Spleen (tissue), 11 donors: ENCODE measurements around the gene OBP2A. TPM values are rescaled to one million over a fixed set of nuclear protein-coding genes. Genes with fewer than 3 reads are reported as not detected.

Source experiments
- DNase-seq: peaks from one replicate; pipeline ENCODE4 v3.0.0-alpha.2; 2020
- H3K27ac ChIP-seq, 8 donors: fragments of 200-600 bp; sonication (generic) in 7 of 8; 1 replicate in 4 of 8; 2 replicates in 4 of 8; pipeline versions ENCODE4 v1.5.0 to v1.8.0; 2016 to 2021; ENCODE audit warnings: inconsistent platforms in 4 of 8, mild to moderate bottlenecking in 4 of 8, moderate library complexity in 1 of 8
- H3K27me3 ChIP-seq, 7 donors: fragments of 200-600 bp; sonication (generic) in 6 of 7; replicated peaks in 1 of 7; 1 replicate in 4 of 7; 2 replicates in 3 of 7; pipeline versions ENCODE4 v1.5.0 to v1.8.0; 2016 to 2021; ENCODE audit warnings: inconsistent platforms in 3 of 7, mild to moderate bottlenecking in 1 of 7
- H3K36me3 ChIP-seq, 6 donors: fragments of 200-600 bp; sonication (generic) in 5 of 6; 1 replicate in 4 of 6; 2 replicates in 2 of 6; pipeline versions ENCODE4 v1.5.0 to v1.8.0; 2016 to 2021; ENCODE audit warnings: inconsistent platforms in 2 of 6
- H3K4me1 ChIP-seq, 6 donors: fragments of 200-600 bp; sonication (generic) in 5 of 6; 1 replicate in 3 of 6; 2 replicates in 3 of 6; pipeline versions ENCODE4 v1.5.0 to v1.8.0; 2016 to 2021; ENCODE audit warnings: inconsistent platforms in 3 of 6
- H3K4me3 ChIP-seq, 8 donors: fragments of 200-600 bp; sonication (generic) in 7 of 8; 1 replicate in 4 of 8; 2 replicates in 4 of 8; pipeline versions ENCODE4 v1.5.0 to v1.8.0; 2016 to 2021; ENCODE audit warnings: inconsistent platforms in 4 of 8, mild to moderate bottlenecking in 4 of 8, moderate library complexity in 2 of 8
- H3K9me3 ChIP-seq, 8 donors: fragments of 200-600 bp; sonication (generic) in 7 of 8; 1 replicate in 4 of 8; 2 replicates in 4 of 8; pipeline versions ENCODE4 v1.5.0 to v1.8.0; 2016 to 2021; ENCODE audit warnings: inconsistent platforms in 4 of 8
- CTCF ChIP-seq, 11 experiments: fragments of 200-600 bp in 7 of 11; fragments of 450-650 bp in 4 of 11; sonication (generic) in 4 of 11; IDR thresholded peaks in 8 of 11; conservative IDR thresholded peaks in 3 of 11; 1 replicate in 7 of 11; 2 replicates in 4 of 11; pipeline versions ENCODE4 v1.4.0 to v1.8.0; 2016 to 2021; ENCODE audit warnings: antibody characterized with exemption in 11 of 11, inconsistent platforms in 4 of 11, mild to moderate bottlenecking in 1 of 11
- POLR2A ChIP-seq, 3 donors: fragments of 450-650 bp; IDR thresholded peaks; one replicate each; pipeline ENCODE4 v1.5.1; 2017; ENCODE audit warnings: antibody characterized with exemption in 3 of 3, mild to moderate bottlenecking in 1 of 3
- POLR2AphosphoS5 ChIP-seq, 3 donors: sonication (generic); formaldehyde crosslinking; IDR thresholded peaks; one replicate each; pipeline ENCODE4 v1.5.1; 2017; ENCODE audit warnings: antibody characterized with exemption in 3 of 3
- WGBS, 5 donors: extraction: QIAGEN DNeasy Blood & Tissue Kit in 3 of 5; methylation state at CpG; one replicate each; pipeline versions ENCODE4 v1.1.5 to v1.1.7; 2013 to 2018; 5-methylcytosine and 5-hydroxymethylcytosine counted together
- intact Hi-C: fragments of 100-400 bp; cut with DNase I; formaldehyde crosslinking; loops from one replicate; pipeline ENCODE4 v1.15.0; 2023; ENCODE audit warnings: low total_unique reads
- polyA plus RNA-seq, 3 donors: library from polyadenylated mRNA; stranded (reverse); fragments of 200-250 nt; gene quantifications; one replicate each; pipeline ENCODE4 v1.2.1, GENCODE V29; 2013
- total RNA-seq, 7 donors: library from RNA; depleted of rRNA in 3 of 7; stranded (reverse); fragments of >200 nt in 3 of 7; fragmentation: NEBNext Ultra II Directional in 4 of 7; extraction: Animal tissue kit (Norgen Biotek cat#: 25700) in 4 of 7; gene quantifications; one replicate each; pipeline versions ENCODE4 v1.1.0 to v1.2.1, GENCODE V29; 2016 to 2021
- donor health status: healthy with polysubstance abuse.
- donor health status: DM: no; HTN: no; CAD: no; lungs with moderate emphysema.
- donor health status: DM: no; HTN: no; CAD: no.
- donor health status: Bipolar disorder and iron deficiency.
- donor health status: healthy.
- donor health status: DM: no; HTN: no; CAD: no.
- donor health status: DM: yes; HTN: yes; CAD: no.

OBP2A gene
- total and polyA plus RNA-seq, 10 donors: 0.40 TPM; not detected in 9

DNA sequence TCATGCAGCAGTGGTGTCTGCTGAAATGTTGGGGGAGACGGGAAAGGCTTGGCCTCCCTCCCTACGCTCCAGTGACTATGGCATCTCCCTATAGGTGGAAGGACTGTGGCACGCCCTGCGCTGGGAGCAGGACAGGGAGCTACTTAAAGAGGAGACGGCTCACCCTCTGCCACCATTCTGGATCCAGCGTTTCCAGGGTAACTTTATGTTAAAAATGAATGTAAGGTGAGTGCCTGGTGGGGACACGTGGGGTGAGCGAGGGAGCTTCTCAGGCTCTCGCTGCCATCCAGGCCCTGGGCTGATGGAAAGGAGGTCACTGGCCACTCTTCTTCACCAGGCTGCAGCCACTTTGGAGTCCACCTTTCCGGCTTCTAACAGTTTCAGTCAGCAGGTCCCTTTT lies 31.3 kb downstream of the OBP2A start:
- TF ChIP-seq POLR2AphosphoS5 (IDR thresholded peaks at IDR 0.05) (no peak), POLR2A (IDR thresholded peaks at IDR 0.05) (no peak), CTCF (IDR thresholded peaks at IDR 0.05 in 8 of 11, conservative IDR thresholded peaks at IDR 0.05 in 3 of 11) (no peak)
- Histone ChIP-seq H3K9me3 (no peaks in the 10 kb centered on the region), H3K4me3 (no peak overlapping the region), H3K4me1 (no peaks in the 10 kb centered on the region), H3K27me3 (peaks cover 0 to 42% (median 0%) of the 10 kb centered on the region in 7 donors), H3K27ac (no peak overlapping the region), H3K36me3 (no peaks in the 10 kb centered on the region)
- no peak for DNase-seq
- WGBS, 5 donors: 82 to 89% (median 84%) methylated on average over 10 of the region's 10 CpGs
- intact Hi-C loops: no loop called here

DNA sequence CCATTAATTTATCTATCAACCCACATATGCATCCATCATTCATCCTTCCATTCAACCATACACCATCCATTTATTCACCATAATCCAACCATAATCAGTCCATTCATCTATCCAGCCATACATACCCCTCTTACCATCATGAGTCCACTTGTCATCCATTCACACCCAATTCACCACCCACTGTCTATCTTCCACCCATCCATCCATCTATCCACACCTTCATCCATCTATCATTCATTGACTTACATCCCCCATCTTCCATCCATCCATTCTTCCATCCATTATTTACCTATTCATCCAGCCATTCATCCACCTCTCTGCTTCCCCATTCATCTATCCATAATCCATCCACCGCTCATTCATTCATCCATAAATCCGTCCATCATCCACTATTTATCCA lies 33.4 kb downstream of the OBP2A start:
- H3K27me3 ChIP-seq: peaks cover 0 to 49% (median 0%) of the 10 kb centered on the region in 7 donors
- no peak overlapping the region for H3K27ac ChIP-seq
- H3K4me3 ChIP-seq: no peak overlapping the region
- intact Hi-C loops: no loop called here
- 26 to 55% (median 36%) methylated on average over 2 of the region's 2 CpGs for WGBS, 5 donors
- H3K9me3 ChIP-seq: no peaks in the 10 kb centered on the region
- no peaks in the 10 kb centered on the region for H3K4me1 ChIP-seq
- no peaks in the 10 kb centered on the region for H3K36me3 ChIP-seq
- no peak for DNase-seq
- TF ChIP-seq POLR2A (IDR thresholded peaks at IDR 0.05): no peak
- TF ChIP-seq CTCF (IDR thresholded peaks at IDR 0.05 in 8 of 11, conservative IDR thresholded peaks at IDR 0.05 in 3 of 11): no peak
- no peak for TF ChIP-seq POLR2AphosphoS5 (IDR thresholded peaks at IDR 0.05)

- Histone ChIP-seq H3K4me3 (no peak overlapping the region), H3K4me1 (peaks cover 0 to 6% (median 0%) of the 10 kb centered on the region in 6 donors), H3K36me3 (no peaks in the 10 kb centered on the region), H3K27ac (no peak overlapping the region), H3K27me3 (peaks cover 0 to 47% (median 0%) of the 10 kb centered on the region in 7 donors), H3K9me3 (no peaks in the 10 kb centered on the region)
- intact Hi-C loops: no loop called here
- no peak for TF ChIP-seq POLR2A (IDR thresholded peaks at IDR 0.05)
- DNase-seq: no peak
- 64 to 75% (median 68%) methylated on average over 10 of the region's 10 CpGs for WGBS, 5 donors
Observed at GRCh38 chr9:135579889-135580660, 34.1 kb downstream of the OBP2A start.

GRCh38 chr9:135580664-135581380 lies 34.9 kb downstream of the OBP2A start:
- TF ChIP-seq POLR2AphosphoS5 (IDR thresholded peaks at IDR 0.05) (no peak), CTCF (IDR thresholded peaks at IDR 0.05 in 8 of 11, conservative IDR thresholded peaks at IDR 0.05 in 3 of 11) (no peak), POLR2A (IDR thresholded peaks at IDR 0.05) (no peak)
- 84 to 89% (median 87%) methylated on average over 10 to 11 of the region's 11 CpGs for WGBS, 5 donors

More at GRCh38 chr9:135580664-135581380, 34.9 kb downstream of the OBP2A start:
- Histone ChIP-seq H3K4me3 (no peak overlapping the region), H3K36me3 (no peaks in the 10 kb centered on the region), H3K27me3 (peaks cover 0 to 44% (median 0%) of the 10 kb centered on the region in 7 donors), H3K4me1 (peaks cover 0 to 6% (median 0%) of the 10 kb centered on the region in 6 donors), H3K9me3 (no peaks in the 10 kb centered on the region), H3K27ac (no peak overlapping the region)
- DNase-seq: peak; percentile 69
- intact Hi-C loops: no loop called here
